GM19438 (cell line): ENCODE results near the gene LTA4H.
"Not testable (repeated sequence)": the region's sequence is repeated elsewhere in the genome, so short reads cannot be mapped to it uniquely, and the experiment has no call there.

Source experiments
- ATAC-seq: cut with Tn5 transposase; IDR thresholded peaks from one replicate; pipeline ENCODE4 v1.9.1; 2021; ENCODE audit warnings: low read depth; ENCODE audit not compliant: unreplicated experiment

Gene LTA4H

GRCh38 chr12:96035283-96036236, at the start of gene LTA4H:
LTA4H (minus strand) TSS chr12:96035587; CDS start chr12:96035519, 68 bp downstream.
- peak; percentile 92 for ATAC-seq

- no peak for ATAC-seq
These were observed 49.2 kb upstream of the LTA4H start for GRCh38 chr12:96084624-96085023.

GRCh38 chr12:96083020-96083719, 47.8 kb upstream of the LTA4H start:
- no peak for ATAC-seq

DNA sequence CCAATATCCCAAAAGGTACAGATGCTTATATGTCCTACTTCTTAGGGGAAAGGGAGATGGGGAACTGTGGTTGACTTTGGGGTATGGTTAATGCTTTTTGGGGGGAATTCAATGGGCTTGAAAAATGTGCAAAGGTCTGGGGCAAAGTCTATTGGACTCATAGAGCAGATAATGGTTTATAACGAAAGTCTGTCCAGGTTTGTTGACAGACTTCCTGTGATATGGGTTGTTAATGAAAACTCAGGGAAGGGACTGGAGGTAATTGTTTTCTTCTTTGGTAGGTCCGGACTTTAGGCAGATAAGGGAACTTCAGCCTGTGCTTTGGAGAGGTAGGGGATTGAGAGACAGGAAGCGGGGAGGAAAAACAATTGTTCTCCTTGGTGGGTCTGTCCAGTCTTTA, 46.2 kb upstream of the LTA4H start:
- no peak for ATAC-seq

GRCh38 chr12:96078231-96079135, 43.1 kb upstream of the LTA4H start:
- ATAC-seq: no peak

DNA sequence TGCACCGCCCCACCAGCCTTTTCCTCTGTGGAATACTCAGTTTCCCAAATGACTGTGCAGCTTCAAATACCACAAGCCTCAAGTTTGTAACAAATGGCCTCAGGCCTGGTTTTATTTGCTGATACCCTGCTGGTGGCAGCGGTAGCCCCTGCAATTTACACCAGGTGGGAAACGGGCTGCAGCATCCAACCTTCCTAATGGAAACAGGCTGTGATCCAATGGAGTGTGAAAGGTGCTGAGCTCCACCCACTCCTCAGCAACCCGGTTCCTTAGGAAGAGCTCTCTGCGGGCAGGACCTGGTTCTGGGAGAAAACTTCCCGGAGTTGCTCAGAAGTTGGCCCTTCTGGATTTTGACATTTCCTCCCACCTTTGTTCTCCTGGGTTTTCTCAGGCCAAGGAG, 41.7 kb upstream of the LTA4H start:
- ATAC-seq: no peak

GRCh38 chr12:96075560-96075959, 40.2 kb upstream of the LTA4H start:
- ATAC-seq: no peak

- no peak for ATAC-seq
These were observed 38.3 kb upstream of the LTA4H start for GRCh38 chr12:96073346-96074330.

- ATAC-seq: no peak
These were observed 35.4 kb upstream of the LTA4H start for GRCh38 chr12:96070670-96071279.

DNA sequence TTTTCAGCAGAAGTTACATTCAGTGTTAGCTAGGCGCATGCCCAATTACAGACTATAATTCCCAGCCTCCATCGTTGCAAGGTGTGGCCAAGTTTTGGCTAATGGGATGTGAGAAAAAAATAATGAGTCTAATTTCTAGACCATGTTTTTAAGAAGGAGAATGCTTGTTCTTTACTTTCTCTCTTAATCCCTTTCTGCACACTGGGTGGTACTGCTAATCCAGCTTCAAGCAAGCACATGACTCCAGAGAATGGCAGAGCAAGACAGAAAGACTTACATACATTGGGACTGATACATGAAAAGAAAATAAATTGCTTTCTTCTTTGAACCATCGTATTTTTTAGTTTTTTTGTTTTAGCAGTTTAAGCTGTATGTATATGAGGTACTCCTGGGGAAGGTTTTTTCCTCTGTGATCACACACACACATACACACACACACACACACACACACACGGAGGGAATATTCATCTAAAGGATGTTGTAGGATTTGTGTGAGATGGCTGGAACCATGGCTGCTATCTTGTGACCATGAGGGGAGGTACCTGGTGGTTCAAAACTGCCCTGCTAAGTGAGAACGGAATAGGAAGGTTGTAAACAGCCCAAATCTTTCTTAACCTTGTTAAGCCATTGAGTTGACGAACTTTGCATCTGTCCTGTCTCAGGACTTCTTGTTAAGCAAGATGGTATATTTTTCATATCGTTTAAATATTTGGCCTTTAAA, 34.3 kb upstream of the LTA4H start:
- no peak for ATAC-seq

DNA sequence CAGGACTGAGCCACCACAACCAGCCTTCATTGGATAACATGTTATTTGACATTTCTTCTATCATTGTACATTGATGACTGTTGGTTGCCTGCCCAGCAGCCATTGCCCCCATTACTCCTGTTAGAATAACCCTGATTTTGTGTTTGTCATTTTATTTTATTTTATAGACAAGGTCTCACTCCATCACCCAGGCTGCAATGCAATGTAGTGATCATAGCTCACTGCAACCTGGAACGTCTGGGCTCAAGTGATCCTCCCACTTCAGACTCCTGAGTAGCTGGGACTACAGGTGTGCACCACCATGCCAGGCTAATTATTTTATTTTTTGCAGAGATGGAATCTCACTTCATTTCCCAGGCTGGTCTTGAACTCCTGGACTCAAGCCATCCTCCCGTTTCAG, 33.2 kb upstream of the LTA4H start:
- no peak for ATAC-seq

DNA sequence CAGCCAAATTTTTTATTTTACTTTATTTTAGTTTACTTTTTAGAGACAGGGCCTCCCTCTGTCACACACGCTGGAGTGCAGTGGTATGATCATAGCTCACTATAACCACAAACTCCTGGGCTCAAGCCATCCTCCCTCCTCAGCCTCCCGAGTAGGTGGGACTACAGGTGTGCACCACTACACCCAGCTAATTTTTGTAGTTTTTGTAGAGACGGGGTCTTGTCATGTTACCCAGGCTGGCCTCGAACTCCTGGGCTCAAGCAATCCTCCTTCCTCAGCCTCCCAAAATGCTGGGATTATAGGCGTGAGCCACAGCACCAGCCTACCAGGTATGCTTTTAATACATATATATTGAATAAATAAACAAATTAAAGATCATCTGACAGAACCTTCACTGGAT, 32.7 kb upstream of the LTA4H start:
- no peak for ATAC-seq

- ATAC-seq: not testable (repeated sequence)
These were observed 30.4 kb upstream of the LTA4H start for GRCh38 chr12:96065776-96066175.

GRCh38 chr12:96064966-96065365, 29.6 kb upstream of the LTA4H start:
- ATAC-seq: no peak

- no peak for ATAC-seq
These were observed 28.9 kb upstream of the LTA4H start for GRCh38 chr12:96064271-96064670.

GRCh38 chr12:96063046-96063445, 27.7 kb upstream of the LTA4H start:
- no peak for ATAC-seq

GRCh38 chr12:96061864-96062453, 26.6 kb upstream of the LTA4H start:
- ATAC-seq: peak; percentile 73

DNA sequence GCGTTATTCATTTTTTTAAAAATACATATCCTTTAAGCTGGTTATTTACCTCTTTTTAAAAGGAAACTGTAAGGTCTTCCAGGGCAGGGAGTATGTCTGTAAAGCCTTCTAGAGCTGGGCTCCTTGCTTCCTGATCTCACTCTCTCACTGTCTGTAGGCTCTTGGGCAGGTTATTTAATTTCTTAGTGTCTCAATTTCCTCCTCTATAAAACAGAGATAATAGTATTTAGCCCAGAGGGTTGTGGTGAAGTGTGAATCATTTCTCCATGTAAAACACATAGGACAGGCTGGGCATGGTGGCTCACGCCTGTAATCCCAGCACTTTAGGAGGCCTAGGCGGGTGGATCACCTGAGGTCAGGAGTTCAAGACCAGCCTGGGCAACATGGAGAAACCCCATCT, 25.9 kb upstream of the LTA4H start:
- ATAC-seq: no peak
